HFF-Myc (cell line): ENCODE measurements around the gene ARPC1B.
"Not testable (repeated sequence)": the region's sequence is repeated elsewhere in the genome, so short reads cannot be mapped to it uniquely, and the experiment has no call there.

Experiments
- DNase-seq: peaks from one replicate; pipeline ENCODE4 v3.0.0-alpha.2; 2011; ENCODE audit warnings: low read depth; ENCODE audit errors: extremely low read depth
- H3K4me3 ChIP-seq: replicated peaks from 2 replicates; pipeline ENCODE4 v1.5.1; 2011; ENCODE audit warnings: low read depth, mild to moderate bottlenecking, control low read depth, low read length
- TF ChIP-seq, protein P1 (sequence below): IDR thresholded peaks from 2 replicates; pipeline ENCODE4 v1.5.1; 2012; ENCODE audit warnings: mild to moderate bottlenecking, low read depth, low read length, control low read depth; ENCODE audit errors: missing control alignments

The ARPC1B gene

DNA sequence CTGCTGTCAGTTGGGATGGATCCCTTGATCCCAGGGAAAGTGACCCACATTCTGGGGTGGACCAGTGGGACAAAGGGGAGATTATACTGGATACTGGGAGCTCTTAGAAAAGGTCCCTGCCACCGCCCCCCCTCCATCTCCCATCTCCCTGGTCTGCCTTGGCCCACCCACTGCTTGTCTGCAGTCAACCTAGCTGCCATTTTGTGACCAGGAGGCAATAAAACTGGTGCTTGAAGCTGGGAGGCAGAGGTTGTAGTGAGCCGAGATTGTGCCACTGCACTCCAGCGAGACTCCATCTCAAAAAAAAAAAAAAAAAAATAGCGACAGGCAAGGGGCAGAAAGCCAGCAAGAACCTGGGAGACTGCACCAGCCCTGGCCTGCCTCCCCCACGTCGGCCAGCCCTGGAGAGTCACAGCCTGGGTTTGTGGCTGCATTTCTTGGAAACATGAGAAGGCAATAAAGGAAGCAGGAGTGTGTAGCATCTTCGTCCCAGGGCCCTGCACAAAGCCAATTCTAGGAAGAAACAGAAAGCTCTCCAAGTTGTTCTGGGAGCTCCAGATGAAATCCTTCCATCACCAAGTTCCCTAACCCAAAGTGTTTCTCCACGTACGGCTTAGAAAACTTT, 4.7 kb upstream of the ARPC1B start:
- no peak for DNase-seq
- H3K4me3 ChIP-seq = no peak overlapping the region
- TF ChIP-seq, protein P1, sequence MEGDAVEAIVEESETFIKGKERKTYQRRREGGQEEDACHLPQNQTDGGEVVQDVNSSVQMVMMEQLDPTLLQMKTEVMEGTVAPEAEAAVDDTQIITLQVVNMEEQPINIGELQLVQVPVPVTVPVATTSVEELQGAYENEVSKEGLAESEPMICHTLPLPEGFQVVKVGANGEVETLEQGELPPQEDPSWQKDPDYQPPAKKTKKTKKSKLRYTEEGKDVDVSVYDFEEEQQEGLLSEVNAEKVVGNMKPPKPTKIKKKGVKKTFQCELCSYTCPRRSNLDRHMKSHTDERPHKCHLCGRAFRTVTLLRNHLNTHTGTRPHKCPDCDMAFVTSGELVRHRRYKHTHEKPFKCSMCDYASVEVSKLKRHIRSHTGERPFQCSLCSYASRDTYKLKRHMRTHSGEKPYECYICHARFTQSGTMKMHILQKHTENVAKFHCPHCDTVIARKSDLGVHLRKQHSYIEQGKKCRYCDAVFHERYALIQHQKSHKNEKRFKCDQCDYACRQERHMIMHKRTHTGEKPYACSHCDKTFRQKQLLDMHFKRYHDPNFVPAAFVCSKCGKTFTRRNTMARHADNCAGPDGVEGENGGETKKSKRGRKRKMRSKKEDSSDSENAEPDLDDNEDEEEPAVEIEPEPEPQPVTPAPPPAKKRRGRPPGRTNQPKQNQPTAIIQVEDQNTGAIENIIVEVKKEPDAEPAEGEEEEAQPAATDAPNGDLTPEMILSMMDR = no peak

GRCh38 chr7:99371376-99371920, 3.1 kb upstream of the ARPC1B start:
- no peak for DNase-seq
- TF ChIP-seq, protein P1 = no peak
- no peak overlapping the region for H3K4me3 ChIP-seq

GRCh38 chr7:99372275-99373090, 2.0 kb upstream of the ARPC1B start:
- TF ChIP-seq, protein P1 = no peak
- no peak for DNase-seq
- H3K4me3 ChIP-seq = no peak overlapping the region

DNA sequence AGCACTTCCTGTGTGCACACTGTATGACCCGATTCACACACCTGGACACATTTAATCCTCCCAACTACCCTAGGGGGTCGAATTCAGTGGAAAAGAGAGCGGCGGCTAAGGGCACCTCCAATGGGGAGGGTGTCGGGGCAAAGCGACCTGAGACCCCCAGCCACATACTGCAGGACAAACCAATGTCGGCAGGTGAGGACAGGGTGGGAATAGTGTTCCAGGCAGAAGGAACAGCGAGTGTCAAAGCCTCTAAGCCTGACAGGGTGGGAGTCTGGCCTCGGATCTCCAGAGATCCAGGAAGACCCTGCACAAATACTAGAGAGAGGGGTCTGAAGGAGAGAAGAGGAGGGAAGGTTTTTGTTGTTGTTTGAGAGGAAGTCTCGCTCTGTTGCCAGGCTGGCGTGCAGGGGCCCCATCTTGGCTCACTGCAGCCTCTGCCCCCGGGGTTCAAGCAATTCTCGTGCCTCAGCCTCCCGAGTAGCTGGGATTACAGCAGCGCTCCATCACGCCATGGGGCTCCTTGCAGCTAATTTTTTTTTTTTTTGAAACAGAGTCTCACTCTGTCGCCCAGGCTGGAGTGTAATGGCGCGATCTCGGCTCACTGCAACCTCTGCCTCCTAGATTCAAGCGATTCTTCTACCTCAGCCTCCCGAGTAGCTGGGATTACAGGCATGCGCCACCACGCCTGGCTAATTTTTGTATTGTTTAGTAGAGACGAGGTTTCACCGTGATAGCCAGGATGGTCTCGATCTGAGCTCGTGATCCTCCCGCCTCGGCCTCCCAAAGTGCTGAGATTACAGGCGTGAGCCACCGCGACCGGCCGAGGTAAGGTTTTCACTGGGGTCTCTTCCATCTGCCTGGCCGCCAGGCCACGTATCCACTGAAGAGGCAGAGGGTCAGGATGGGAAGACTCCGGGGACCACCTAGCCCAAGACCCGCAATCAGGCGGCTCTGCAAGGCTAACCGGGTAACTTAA, 1.2 kb upstream of the ARPC1B start:
- DNase-seq = no peak
- TF ChIP-seq, protein P1 = no peak
- peak overlapping the region; percentile 63 for H3K4me3 ChIP-seq

- no peak for DNase-seq
- TF ChIP-seq, protein P1 = no peak
- peak overlapping the region; percentile 63 for H3K4me3 ChIP-seq
These were observed 709 bp downstream of the ARPC1B start for GRCh38 chr7:99375070-99375807.

DNA sequence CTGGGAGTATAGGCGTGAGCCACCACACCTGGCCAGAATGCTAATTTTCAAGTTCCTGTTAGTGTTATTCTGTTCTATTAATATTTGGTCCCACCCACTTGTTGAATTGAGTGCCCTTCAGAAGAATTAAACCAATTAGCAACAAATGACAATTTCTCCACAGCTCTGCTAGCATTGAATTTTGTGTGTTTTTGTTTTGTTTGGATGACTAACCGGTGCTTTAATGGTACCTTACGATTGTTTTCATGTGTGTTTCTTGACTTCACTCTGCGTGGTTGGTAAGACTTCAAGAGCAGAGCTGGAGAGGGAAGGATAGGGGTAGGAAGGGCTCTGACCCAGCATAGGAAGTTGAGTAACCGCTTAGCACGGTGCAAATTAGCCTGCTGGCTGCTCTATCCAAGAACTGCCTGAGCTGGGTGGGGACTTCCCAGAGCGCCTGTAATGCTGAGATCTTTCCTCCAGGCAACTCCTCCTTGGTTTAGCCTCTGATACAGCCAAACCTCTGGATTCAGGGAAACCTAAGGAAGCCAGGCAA, 4.6 kb downstream of the ARPC1B start:
- peak; percentile 86 for DNase-seq
- peak overlapping the region; percentile 23 for H3K4me3 ChIP-seq
- TF ChIP-seq, protein P1 = no peak

- not testable (repeated sequence) for DNase-seq
- peak overlapping the region; percentile 23 for H3K4me3 ChIP-seq
These were observed 5.1 kb downstream of the ARPC1B start for GRCh38 chr7:99379693-99380031.
